Uterus (tissue), 4 donors: ENCODE measurements around the gene ITGB4. TPM values are rescaled to one million over a fixed set of nuclear protein-coding genes. Genes with fewer than 3 reads are reported as not detected.
A peak's percentile ranks its signal among the peaks of the same experiment; 100 is the strongest.

ENCODE experiments used
- DNase-seq, 2 donors: peaks; one replicate each; pipeline ENCODE4 v3.0.0-alpha.2; 2019 to 2020
- H3K27ac ChIP-seq, 2 donors: fragments of 200-600 bp; sonication (generic); 1 replicate in 1 of 2; 2 replicates in 1 of 2; pipeline ENCODE4 v1.5.1; 2016 to 2018
- H3K27me3 ChIP-seq, 2 donors: fragments of 200-600 bp; sonication (generic); one replicate each; pipeline ENCODE4 v1.5.1; 2018 to 2019; ENCODE audit warnings: control low read depth in 1 of 2
- H3K36me3 ChIP-seq, 2 donors: fragments of 200-600 bp; sonication (generic); one replicate each; pipeline ENCODE4 v1.5.1; 2019; ENCODE audit warnings: control low read depth in 1 of 2
- H3K4me1 ChIP-seq, 2 donors: fragments of 200-600 bp; sonication (generic); one replicate each; pipeline ENCODE4 v1.5.1; 2018 to 2019; ENCODE audit warnings: control low read depth in 1 of 2
- H3K4me3 ChIP-seq, 2 donors: fragments of 200-600 bp; sonication (generic); 1 replicate in 1 of 2; 2 replicates in 1 of 2; pipeline ENCODE4 v1.5.1; 2018 to 2019; ENCODE audit warnings: mild to moderate bottlenecking in 1 of 2
- H3K9me3 ChIP-seq, 2 donors: fragments of 200-600 bp; sonication (generic); one replicate each; pipeline ENCODE4 v1.5.1; 2019; ENCODE audit warnings: control low read depth in 1 of 2
- POLR2A ChIP-seq, 2 donors: fragments of 450-650 bp; IDR thresholded peaks; one replicate each; pipeline ENCODE4 v1.6.1; 2016; ENCODE audit warnings: antibody characterized with exemption in 2 of 2, mild to moderate bottlenecking in 1 of 2, moderate library complexity in 1 of 2
- intact Hi-C: fragments of 100-400 bp; cut with DNase I; formaldehyde crosslinking; loops from one replicate; pipeline ENCODE4 v1.15.1; 2023; ENCODE audit warnings: low total_unique reads
- total RNA-seq, 4 donors: library from RNA; depleted of rRNA in 3 of 4; stranded (reverse); fragments of >200 nt in 3 of 4; gene quantifications; one replicate each; pipeline versions ENCODE4 v1.1.0 to v1.2.4, GENCODE V29; 2014 to 2023
- TF ChIP-seq, protein P1 (sequence below), 4 experiments: fragments of 200-600 bp in 2 of 4; fragments of 450-650 bp in 2 of 4; sonication (generic) in 2 of 4; IDR thresholded peaks; one replicate each; pipeline ENCODE4 v1.5.1; 2016 to 2019; ENCODE audit warnings: antibody characterized with exemption in 4 of 4, mild to moderate bottlenecking in 2 of 4, moderate library complexity in 1 of 4
- donor health status: DM: yes; HTN: yes; CAD: no.

ITGB4 gene
- total RNA-seq, 4 donors from 2014 or later, result 38.0 to 100 (median 62.3) TPM

DNA sequence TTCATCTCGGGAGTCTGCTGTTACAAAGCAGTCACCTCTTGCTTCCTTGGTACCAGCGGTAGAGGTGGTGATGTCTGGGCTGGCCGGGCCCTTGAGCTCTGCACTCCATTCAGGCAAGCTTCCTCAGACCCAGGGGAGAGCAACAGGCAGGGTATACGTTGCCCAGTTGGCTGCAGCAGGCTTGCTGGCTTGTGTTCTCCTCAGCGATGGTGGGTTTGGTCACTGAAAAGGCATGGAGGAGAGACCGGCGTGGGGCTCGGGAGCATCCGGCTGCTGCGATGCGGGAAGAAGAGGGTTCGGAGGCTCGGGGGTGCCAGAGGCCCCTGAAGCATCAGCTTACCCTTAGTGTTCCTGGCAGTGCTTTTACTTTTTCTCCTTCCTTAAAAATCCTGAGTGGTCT is 28.3 kb upstream of the ITGB4 start:
- Histone ChIP-seq H3K9me3 (no peaks in the 10 kb centered on the region), H3K27ac (peak overlapping the region; percentile 34 to 47), H3K4me3 (no peak overlapping the region), H3K36me3 (no peaks in the 10 kb centered on the region), H3K27me3 (no peaks in the 10 kb centered on the region), H3K4me1 (peaks cover 0 to 7% of the 10 kb centered on the region in 2 donors)
- no peak for DNase-seq
- intact Hi-C loops, result no loop called here
- TF ChIP-seq, protein P1, sequence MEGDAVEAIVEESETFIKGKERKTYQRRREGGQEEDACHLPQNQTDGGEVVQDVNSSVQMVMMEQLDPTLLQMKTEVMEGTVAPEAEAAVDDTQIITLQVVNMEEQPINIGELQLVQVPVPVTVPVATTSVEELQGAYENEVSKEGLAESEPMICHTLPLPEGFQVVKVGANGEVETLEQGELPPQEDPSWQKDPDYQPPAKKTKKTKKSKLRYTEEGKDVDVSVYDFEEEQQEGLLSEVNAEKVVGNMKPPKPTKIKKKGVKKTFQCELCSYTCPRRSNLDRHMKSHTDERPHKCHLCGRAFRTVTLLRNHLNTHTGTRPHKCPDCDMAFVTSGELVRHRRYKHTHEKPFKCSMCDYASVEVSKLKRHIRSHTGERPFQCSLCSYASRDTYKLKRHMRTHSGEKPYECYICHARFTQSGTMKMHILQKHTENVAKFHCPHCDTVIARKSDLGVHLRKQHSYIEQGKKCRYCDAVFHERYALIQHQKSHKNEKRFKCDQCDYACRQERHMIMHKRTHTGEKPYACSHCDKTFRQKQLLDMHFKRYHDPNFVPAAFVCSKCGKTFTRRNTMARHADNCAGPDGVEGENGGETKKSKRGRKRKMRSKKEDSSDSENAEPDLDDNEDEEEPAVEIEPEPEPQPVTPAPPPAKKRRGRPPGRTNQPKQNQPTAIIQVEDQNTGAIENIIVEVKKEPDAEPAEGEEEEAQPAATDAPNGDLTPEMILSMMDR (IDR thresholded peaks at IDR 0.05), result no peak
- no peak for TF ChIP-seq POLR2A (IDR thresholded peaks at IDR 0.05)

DNA sequence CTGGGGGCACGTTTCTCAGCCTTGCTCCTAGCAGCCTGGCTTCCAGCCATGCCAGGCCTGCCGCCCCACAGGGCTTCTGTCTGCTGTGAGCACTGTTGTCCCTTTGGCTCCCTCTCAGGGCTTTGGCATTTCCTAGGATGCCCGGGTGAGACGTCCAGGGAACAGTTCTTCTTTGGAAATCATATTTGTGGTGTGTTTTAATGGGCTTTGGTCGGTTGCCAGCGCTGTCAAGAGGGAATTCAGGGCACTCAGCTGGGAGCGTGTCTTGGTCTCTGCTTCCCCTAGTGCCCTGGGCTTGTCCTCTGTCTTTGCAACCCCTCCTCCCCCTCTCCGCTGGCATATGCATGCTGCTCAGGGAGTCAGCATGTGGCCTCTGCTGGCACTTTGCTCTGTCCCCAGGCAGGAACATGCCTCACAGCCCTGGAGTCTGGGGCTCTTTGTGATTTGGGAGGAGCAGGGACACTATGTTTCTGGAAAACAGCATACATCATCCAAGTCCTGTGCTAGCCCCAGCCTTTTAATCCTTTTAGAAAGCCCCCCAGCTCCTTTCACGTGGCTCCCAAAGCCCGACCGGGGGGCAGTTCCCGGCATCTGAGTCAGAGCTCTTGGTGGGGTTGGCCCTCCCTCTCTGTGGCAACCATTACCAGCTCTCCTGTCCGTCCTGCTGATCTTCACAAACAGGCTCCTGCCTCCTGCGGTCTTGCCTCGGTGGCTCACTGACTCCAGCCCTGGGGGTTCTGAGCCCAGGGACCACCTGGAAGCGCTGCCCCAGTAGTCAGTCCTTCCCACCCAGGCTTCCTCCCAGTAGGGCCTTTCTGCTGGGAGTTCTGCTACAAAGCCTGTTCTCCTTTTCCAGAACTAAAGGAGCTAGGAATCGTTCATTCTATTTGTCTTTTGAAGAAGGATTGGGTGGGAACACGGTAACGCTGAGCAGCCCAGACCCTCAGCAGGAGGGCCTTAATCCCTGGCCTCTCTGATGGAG is 27.5 kb upstream of the ITGB4 start:
- peaks cover 0 to 7% of the 10 kb centered on the region in 2 donors for H3K4me1 ChIP-seq
- H3K27me3 ChIP-seq, result no peaks in the 10 kb centered on the region
- H3K9me3 ChIP-seq, result no peaks in the 10 kb centered on the region
- H3K36me3 ChIP-seq, result no peaks in the 10 kb centered on the region
- no peak overlapping the region for H3K4me3 ChIP-seq
- no peak for TF ChIP-seq POLR2A (IDR thresholded peaks at IDR 0.05)
- TF ChIP-seq, protein P1 (IDR thresholded peaks at IDR 0.05), result no peak
- intact Hi-C loops, result no loop called here
- H3K27ac ChIP-seq, result peak overlapping the region; percentile 34 to 47
- peak; percentile 41 to 64 for DNase-seq

DNA sequence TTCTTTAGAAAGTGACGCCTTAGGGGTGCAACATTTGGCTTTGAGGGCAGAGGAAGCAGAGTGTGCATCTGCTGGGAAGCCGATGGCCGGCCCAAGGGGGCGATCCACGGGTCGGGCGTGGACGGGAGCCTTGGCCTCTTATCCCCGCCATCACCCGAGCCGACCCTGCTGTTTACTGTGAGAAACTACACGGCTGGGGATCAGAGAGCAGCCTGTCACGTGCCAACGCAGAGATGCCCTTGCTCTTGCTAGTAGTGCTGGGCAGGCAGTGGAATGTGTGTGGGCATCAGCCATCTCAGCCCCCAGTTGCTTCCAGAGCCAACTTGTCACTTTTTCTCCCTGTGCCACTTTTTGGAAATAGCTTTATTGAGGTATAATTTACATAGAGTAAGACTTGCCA is 26.7 kb upstream of the ITGB4 start:
- H3K36me3 ChIP-seq, result no peaks in the 10 kb centered on the region
- H3K9me3 ChIP-seq, result no peaks in the 10 kb centered on the region
- no peak overlapping the region for H3K4me3 ChIP-seq
- no peaks in the 10 kb centered on the region for H3K27me3 ChIP-seq
- TF ChIP-seq POLR2A (IDR thresholded peaks at IDR 0.05), result no peak
- TF ChIP-seq, protein P1 (IDR thresholded peaks at IDR 0.05), result no peak
- peaks cover 0 to 7% of the 10 kb centered on the region in 2 donors for H3K4me1 ChIP-seq
- peak overlapping the region in 1 of 2 donors; percentile 47 for H3K27ac ChIP-seq
- DNase-seq, result no peak
- intact Hi-C loops, result no loop called here

DNA sequence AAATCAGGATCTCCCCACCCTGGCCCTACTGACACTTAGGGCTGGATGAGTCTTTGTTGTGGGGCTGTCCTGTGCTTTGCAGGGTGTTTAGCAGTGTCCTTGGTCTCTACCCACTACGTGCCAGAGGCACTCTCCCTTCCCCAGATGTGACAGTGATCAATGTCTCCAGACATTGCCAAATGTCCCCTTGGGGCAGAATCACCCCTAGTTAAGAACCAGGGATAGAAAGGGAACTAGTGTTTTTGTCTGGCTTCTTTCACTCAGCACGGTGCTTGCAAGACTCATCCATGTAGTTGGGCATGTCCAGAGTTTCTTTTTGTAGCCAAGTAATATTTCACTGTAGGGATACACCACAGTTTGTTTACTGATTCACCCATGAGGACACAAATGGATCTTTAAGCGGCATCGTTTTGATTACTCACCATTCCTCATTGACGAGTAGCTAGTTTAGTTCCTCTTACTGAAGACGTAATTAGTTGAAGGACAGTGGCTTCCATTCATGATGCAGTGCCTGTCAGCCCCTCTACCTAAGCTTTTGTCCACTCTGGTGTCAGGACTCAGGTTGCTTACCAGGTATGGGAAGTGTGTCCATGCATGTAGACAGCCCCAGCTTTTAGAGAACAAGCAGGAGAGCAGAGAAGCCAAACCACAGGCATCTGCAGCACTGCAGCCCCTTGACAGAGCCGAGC is 26.0 kb upstream of the ITGB4 start:
- intact Hi-C loops, result no loop called here
- H3K27me3 ChIP-seq, result no peaks in the 10 kb centered on the region
- TF ChIP-seq, protein P1 (IDR thresholded peaks at IDR 0.05), result no peak
- no peak for TF ChIP-seq POLR2A (IDR thresholded peaks at IDR 0.05)
- no peak overlapping the region for H3K27ac ChIP-seq
- DNase-seq, result no peak
- no peaks in the 10 kb centered on the region for H3K9me3 ChIP-seq
- peaks cover 0 to 7% of the 10 kb centered on the region in 2 donors for H3K4me1 ChIP-seq
- no peaks in the 10 kb centered on the region for H3K36me3 ChIP-seq
- H3K4me3 ChIP-seq, result no peak overlapping the region

DNA sequence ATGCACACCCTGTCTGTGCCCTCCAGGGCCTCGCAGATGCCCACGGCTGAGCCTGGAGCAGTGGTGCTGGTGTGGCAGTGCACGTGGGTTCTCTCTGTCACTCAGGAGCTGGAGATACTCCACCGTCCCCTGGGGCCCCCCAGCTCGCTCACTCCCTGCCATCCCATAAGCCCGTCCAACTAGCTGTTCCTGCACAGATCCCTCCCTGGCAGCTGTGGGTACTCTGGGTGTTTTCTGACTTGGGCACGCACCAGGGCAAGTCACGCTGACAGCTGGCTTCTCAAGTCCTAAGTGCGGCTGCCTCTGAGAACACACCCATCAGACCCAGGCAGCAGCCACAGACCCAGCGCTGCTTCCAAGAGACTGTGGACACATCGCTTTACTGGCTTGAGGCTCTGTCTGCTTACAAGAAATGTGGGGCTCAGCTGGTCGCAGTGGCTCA is 25.4 kb upstream of the ITGB4 start:
- no peak for TF ChIP-seq POLR2A (IDR thresholded peaks at IDR 0.05)
- TF ChIP-seq, protein P1 (IDR thresholded peaks at IDR 0.05), result no peak
- H3K27ac ChIP-seq, result no peak overlapping the region
- H3K9me3 ChIP-seq, result no peaks in the 10 kb centered on the region
- no peaks in the 10 kb centered on the region for H3K36me3 ChIP-seq
- H3K4me3 ChIP-seq, result no peak overlapping the region
- H3K4me1 ChIP-seq, result peaks cover 0 to 7% of the 10 kb centered on the region in 2 donors
- H3K27me3 ChIP-seq, result no peaks in the 10 kb centered on the region
- intact Hi-C loops, result no loop called here
- no peak for DNase-seq
